Liver (tissue), 9 donors: ENCODE data around the gene SLC5A5. TPM values are rescaled to one million over a fixed set of nuclear protein-coding genes. Genes with fewer than 3 reads are reported as not detected.
"Not testable (repeated sequence)": the region's sequence is repeated elsewhere in the genome, so short reads cannot be mapped to it uniquely, and the experiment has no call there.

ENCODE experiments used
- DNase-seq: peaks from one replicate; pipeline ENCODE4 v3.0.0-alpha.2; 2017; ENCODE audit warnings: low spot score
- H3K27ac ChIP-seq, 2 donors: one replicate each; pipeline ENCODE4 v1.7.0; 2013; ENCODE audit warnings: inconsistent platforms in 2 of 2, low read length in 2 of 2, control low read depth in 1 of 2, low read depth in 1 of 2, mild to moderate bottlenecking in 1 of 2
- H3K27me3 ChIP-seq, 4 donors: one replicate each; pipeline versions ENCODE4 v1.6.1 to v1.7.0; 2013; ENCODE audit warnings: low read length in 3 of 4, inconsistent platforms in 1 of 4, mild to moderate bottlenecking in 1 of 4, moderate library complexity in 1 of 4; ENCODE audit not compliant: control insufficient read depth in 4 of 4, insufficient read depth in 4 of 4
- H3K36me3 ChIP-seq, 4 donors: one replicate each; pipeline versions ENCODE4 v1.6.1 to v1.7.0; 2013; ENCODE audit warnings: low read length in 3 of 4, mild to moderate bottlenecking in 3 of 4, low read depth in 1 of 4, moderate library complexity in 1 of 4; ENCODE audit not compliant: control insufficient read depth in 4 of 4, insufficient read depth in 3 of 4
- H3K4me1 ChIP-seq, 4 donors: one replicate each; pipeline versions ENCODE4 v1.6.1 to v1.7.0; 2013; ENCODE audit warnings: low read length in 3 of 4, mild to moderate bottlenecking in 3 of 4, moderate library complexity in 1 of 4; ENCODE audit not compliant: control insufficient read depth in 4 of 4, insufficient read depth in 4 of 4
- H3K4me3 ChIP-seq, 3 donors: one replicate each; pipeline versions ENCODE4 v1.6.1 to v1.7.0; 2013; ENCODE audit warnings: low read length in 3 of 3, control low read depth in 1 of 3, low read depth in 1 of 3, mild to moderate bottlenecking in 1 of 3
- H3K9ac ChIP-seq, 2 donors: one replicate each; pipeline ENCODE4 v1.7.0; 2013; ENCODE audit warnings: low read length in 2 of 2, mild to moderate bottlenecking in 2 of 2, moderate library complexity in 2 of 2, control low read depth in 1 of 2, low read depth in 1 of 2
- H3K9me3 ChIP-seq, 4 donors: one replicate each; pipeline versions ENCODE4 v1.6.1 to v1.7.0; 2013; ENCODE audit warnings: low read length in 3 of 4; ENCODE audit not compliant: control insufficient read depth in 4 of 4
- ATF3 ChIP-seq: IDR thresholded peaks from 2 replicates; pipeline ENCODE4 v1.6.1; 2016; ENCODE audit warnings: antibody characterized with exemption
- EGR1 ChIP-seq, 2 donors: IDR thresholded peaks; 2 replicates each; pipeline ENCODE4 v1.6.1; 2016 to 2018; ENCODE audit warnings: antibody characterized with exemption in 2 of 2, low read depth in 2 of 2
- FOXA1 ChIP-seq: IDR thresholded peaks from 2 replicates; pipeline ENCODE4 v1.6.1; 2016; ENCODE audit warnings: antibody characterized with exemption
- FOXA2 ChIP-seq: IDR thresholded peaks from 2 replicates; pipeline ENCODE4 v1.6.1; 2016; ENCODE audit warnings: antibody characterized with exemption
- GABPA ChIP-seq, 2 donors: IDR thresholded peaks in 1 of 2; conservative IDR thresholded peaks in 1 of 2; 2 replicates each; pipeline ENCODE4 v1.6.1; 2016; ENCODE audit warnings: antibody characterized with exemption in 2 of 2, mild to moderate bottlenecking in 1 of 2, moderate library complexity in 1 of 2
- HNF4A ChIP-seq, 2 donors: conservative IDR thresholded peaks; 2 replicates each; pipeline ENCODE4 v1.6.1; 2016; ENCODE audit warnings: antibody characterized with exemption in 2 of 2, mild to moderate bottlenecking in 2 of 2
- HNF4G ChIP-seq: IDR thresholded peaks from 2 replicates; pipeline ENCODE4 v1.6.1; 2016; ENCODE audit warnings: antibody characterized with exemption
- JUND ChIP-seq, 2 donors: IDR thresholded peaks; 2 replicates each; pipeline ENCODE4 v1.6.1; 2016; ENCODE audit warnings: antibody characterized with exemption in 2 of 2
- REST ChIP-seq: IDR thresholded peaks from 2 replicates; pipeline ENCODE4 v1.6.1; 2016; ENCODE audit warnings: antibody characterized with exemption, mild to moderate bottlenecking
- TAF1 ChIP-seq: conservative IDR thresholded peaks from 2 replicates; pipeline ENCODE4 v1.6.1; 2016; ENCODE audit warnings: antibody characterized with exemption, mild to moderate bottlenecking
- ZBTB33 ChIP-seq: IDR thresholded peaks from 2 replicates; pipeline ENCODE4 v1.6.1; 2016; ENCODE audit warnings: antibody characterized with exemption
- WGBS: extraction: QIAGEN DNeasy Blood & Tissue Kit; methylation state at CpG from one replicate; pipeline ENCODE4 v1.1.7; 2013; 5-methylcytosine and 5-hydroxymethylcytosine counted together
- polyA plus RNA-seq, 2 donors: library from polyadenylated mRNA; stranded (reverse) in 1 of 2; unstranded in 1 of 2; fragments of 200-250 nt in 1 of 2; fragments of >200 nt in 1 of 2; fragmentation: Nextera tagmentation in 1 of 2; extraction: Ambion mirVana in 1 of 2; gene quantifications; one replicate each; pipeline versions ENCODE4 v1.2.1 to v1.2.3, GENCODE V29; 2013 to 2015
- total RNA-seq, 2 donors: library from RNA; depleted of rRNA; stranded (reverse); fragments of >200 nt; gene quantifications; one replicate each; pipeline ENCODE4 v1.2.3, GENCODE V29; 2014
- donor health status: healthy.
- donor health status: healthy.
- donor health status: healthy.
- donor health status: healthy.
- donor health status: healthy.

SLC5A5 gene
- total and polyA plus RNA-seq, 4 donors = 0.09 TPM; not detected in 3

- H3K27ac ChIP-seq, H3K4me3 ChIP-seq, H3K36me3 ChIP-seq, H3K9me3 ChIP-seq, H3K9ac ChIP-seq, H3K4me1 ChIP-seq, H3K27me3 ChIP-seq, DNase-seq: not testable (repeated sequence)
- 67% methylated on average over 4 of the region's 4 CpGs for WGBS
Observed at GRCh38 chr19:17887221-17887620, 15.5 kb downstream of the SLC5A5 start.

GRCh38 chr19:17888260-17888659 is 16.5 kb downstream of the SLC5A5 start:
- H3K27me3 ChIP-seq = peaks cover 0 to 2% (median 0%) of the 10 kb centered on the region in 4 donors
- 54% methylated on average over 7 of the region's 7 CpGs for WGBS

GRCh38 chr19:17889609-17890214 is 18.0 kb downstream of the SLC5A5 start:
- 32% methylated on average over 18 of the region's 18 CpGs for WGBS
- Histone ChIP-seq H3K4me1 (no peaks in the 10 kb centered on the region), H3K27ac (no peak overlapping the region), H3K9ac (no peak overlapping the region), H3K9me3 (no peaks in the 10 kb centered on the region), H3K36me3 (no peaks in the 10 kb centered on the region), H3K27me3 (peaks cover 0 to 3% (median 1%) of the 10 kb centered on the region in 4 donors), H3K4me3 (no peak overlapping the region)
- DNase-seq = peak; percentile 46
- TF ChIP-seq REST = peak; percentile 98
- TF ChIP-seq HNF4G = no peak

More at GRCh38 chr19:17888260-17888659, 16.5 kb downstream of the SLC5A5 start:
- Histone ChIP-seq H3K36me3 (no peaks in the 10 kb centered on the region), H3K4me3 (no peak overlapping the region), H3K4me1 (no peaks in the 10 kb centered on the region), H3K9ac (no peak overlapping the region), H3K27ac (no peak overlapping the region), H3K9me3 (no peaks in the 10 kb centered on the region)
- no peak for DNase-seq
- TF ChIP-seq HNF4G (no peak), ZBTB33 (no peak), JUND (IDR thresholded peaks at IDR 0.05) (no peak), EGR1 (IDR thresholded peaks at IDR 0.05; ENCODE audit: low read depth in 2 of 2) (no peak), ATF3 (no peak), HNF4A (conservative IDR thresholded peaks at IDR 0.05) (no peak), FOXA2 (no peak), GABPA (IDR thresholded peaks at IDR 0.05 in 1 of 2, conservative IDR thresholded peaks at IDR 0.05 in 1 of 2) (no peak), TAF1 (no peak), FOXA1 (no peak)
